Measurements from ENCODE around the gene CCDC85C. TPM values are rescaled to one million over a fixed set of nuclear protein-coding genes. Genes with fewer than 3 reads are reported as not detected.

CCDC85C gene
- total and polyA plus RNA-seq, 10 of the 15 experiments (the other 5 are each of a cell fraction or from before 2014, with no cell fraction given), result 0.03 to 3.6 (median 1.1) TPM

DNA sequence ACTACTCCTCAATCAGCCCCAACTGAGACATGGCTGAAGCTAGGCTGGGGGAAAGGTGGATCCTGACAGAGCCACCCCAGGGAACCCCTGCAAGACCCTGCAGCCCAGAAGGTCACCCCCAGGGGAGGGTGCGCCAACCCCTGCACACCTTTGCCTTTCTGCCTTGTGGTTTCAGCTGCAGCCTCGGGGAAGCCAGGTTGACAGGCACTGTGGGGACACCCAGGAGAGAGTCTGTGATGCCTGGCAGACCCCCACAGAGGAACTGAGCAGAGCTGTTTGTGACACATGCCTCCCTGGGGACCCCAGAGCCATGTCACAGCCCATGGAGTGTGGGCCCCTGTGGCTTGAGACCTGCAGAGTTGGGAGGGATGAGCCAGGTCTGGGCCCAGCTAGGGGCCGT is 29.1 kb upstream of the CCDC85C start (continued):
- TF ChIP-seq, protein P1, sequence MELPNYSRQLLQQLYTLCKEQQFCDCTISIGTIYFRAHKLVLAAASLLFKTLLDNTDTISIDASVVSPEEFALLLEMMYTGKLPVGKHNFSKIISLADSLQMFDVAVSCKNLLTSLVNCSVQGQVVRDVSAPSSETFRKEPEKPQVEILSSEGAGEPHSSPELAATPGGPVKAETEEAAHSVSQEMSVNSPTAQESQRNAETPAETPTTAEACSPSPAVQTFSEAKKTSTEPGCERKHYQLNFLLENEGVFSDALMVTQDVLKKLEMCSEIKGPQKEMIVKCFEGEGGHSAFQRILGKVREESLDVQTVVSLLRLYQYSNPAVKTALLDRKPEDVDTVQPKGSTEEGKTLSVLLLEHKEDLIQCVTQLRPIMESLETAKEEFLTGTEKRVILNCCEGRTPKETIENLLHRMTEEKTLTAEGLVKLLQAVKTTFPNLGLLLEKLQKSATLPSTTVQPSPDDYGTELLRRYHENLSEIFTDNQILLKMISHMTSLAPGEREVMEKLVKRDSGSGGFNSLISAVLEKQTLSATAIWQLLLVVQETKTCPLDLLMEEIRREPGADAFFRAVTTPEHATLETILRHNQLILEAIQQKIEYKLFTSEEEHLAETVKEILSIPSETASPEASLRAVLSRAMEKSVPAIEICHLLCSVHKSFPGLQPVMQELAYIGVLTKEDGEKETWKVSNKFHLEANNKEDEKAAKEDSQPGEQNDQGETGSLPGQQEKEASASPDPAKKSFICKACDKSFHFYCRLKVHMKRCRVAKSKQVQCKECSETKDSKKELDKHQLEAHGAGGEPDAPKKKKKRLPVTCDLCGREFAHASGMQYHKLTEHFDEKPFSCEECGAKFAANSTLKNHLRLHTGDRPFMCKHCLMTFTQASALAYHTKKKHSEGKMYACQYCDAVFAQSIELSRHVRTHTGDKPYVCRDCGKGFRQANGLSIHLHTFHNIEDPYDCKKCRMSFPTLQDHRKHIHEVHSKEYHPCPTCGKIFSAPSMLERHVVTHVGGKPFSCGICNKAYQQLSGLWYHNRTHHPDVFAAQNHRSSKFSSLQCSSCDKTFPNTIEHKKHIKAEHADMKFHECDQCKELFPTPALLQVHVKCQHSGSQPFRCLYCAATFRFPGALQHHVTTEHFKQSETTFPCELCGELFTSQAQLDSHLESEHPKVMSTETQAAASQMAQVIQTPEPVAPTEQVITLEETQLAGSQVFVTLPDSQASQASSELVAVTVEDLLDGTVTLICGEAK (IDR thresholded peaks at IDR 0.05; ENCODE audit: borderline replicate concordance), result no peak
- TF ChIP-seq CBX5 (IDR thresholded peaks at IDR 0.05; ENCODE audit: low read depth) (no peak), ATF7 (IDR thresholded peaks at IDR 0.05; ENCODE audit: low read depth) (no peak), SMARCA5 (IDR thresholded peaks at IDR 0.05) (no peak), KAT2A (conservative IDR thresholded peaks at IDR 0.05; ENCODE audit: control insufficient read depth, low read depth, low read length) (no peak), WRNIP1 (IDR thresholded peaks at IDR 0.05; ENCODE audit: borderline replicate concordance, low read depth, low read length) (no peak)
- TF ChIP-seq, protein P2, sequence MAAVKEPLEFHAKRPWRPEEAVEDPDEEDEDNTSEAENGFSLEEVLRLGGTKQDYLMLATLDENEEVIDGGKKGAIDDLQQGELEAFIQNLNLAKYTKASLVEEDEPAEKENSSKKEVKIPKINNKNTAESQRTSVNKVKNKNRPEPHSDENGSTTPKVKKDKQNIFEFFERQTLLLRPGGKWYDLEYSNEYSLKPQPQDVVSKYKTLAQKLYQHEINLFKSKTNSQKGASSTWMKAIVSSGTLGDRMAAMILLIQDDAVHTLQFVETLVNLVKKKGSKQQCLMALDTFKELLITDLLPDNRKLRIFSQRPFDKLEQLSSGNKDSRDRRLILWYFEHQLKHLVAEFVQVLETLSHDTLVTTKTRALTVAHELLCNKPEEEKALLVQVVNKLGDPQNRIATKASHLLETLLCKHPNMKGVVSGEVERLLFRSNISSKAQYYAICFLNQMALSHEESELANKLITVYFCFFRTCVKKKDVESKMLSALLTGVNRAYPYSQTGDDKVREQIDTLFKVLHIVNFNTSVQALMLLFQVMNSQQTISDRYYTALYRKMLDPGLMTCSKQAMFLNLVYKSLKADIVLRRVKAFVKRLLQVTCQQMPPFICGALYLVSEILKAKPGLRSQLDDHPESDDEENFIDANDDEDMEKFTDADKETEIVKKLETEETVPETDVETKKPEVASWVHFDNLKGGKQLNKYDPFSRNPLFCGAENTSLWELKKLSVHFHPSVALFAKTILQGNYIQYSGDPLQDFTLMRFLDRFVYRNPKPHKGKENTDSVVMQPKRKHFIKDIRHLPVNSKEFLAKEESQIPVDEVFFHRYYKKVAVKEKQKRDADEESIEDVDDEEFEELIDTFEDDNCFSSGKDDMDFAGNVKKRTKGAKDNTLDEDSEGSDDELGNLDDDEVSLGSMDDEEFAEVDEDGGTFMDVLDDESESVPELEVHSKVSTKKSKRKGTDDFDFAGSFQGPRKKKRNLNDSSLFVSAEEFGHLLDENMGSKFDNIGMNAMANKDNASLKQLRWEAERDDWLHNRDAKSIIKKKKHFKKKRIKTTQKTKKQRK (IDR thresholded peaks at IDR 0.05; ENCODE audit: low read depth, low read length), result no peak

Data from GM12878 (cell line).